Activated T-cell treated with anti-CD3 and anti-CD28 coated beads, Interleukin-2, amount 50 U/mL, for 48 hours (primary cell): ENCODE results near the gene SRRM5.
A peak's percentile ranks its signal among the peaks of the same experiment; 100 is the strongest.
"Not testable (repeated sequence)": the region's sequence is repeated elsewhere in the genome, so short reads cannot be mapped to it uniquely, and the experiment has no call there.

Experiments used
- DNase-seq, 2 experiments: peaks; one replicate each; pipeline ENCODE4 v3.0.0-alpha.2; 2020

The SRRM5 gene

DNA sequence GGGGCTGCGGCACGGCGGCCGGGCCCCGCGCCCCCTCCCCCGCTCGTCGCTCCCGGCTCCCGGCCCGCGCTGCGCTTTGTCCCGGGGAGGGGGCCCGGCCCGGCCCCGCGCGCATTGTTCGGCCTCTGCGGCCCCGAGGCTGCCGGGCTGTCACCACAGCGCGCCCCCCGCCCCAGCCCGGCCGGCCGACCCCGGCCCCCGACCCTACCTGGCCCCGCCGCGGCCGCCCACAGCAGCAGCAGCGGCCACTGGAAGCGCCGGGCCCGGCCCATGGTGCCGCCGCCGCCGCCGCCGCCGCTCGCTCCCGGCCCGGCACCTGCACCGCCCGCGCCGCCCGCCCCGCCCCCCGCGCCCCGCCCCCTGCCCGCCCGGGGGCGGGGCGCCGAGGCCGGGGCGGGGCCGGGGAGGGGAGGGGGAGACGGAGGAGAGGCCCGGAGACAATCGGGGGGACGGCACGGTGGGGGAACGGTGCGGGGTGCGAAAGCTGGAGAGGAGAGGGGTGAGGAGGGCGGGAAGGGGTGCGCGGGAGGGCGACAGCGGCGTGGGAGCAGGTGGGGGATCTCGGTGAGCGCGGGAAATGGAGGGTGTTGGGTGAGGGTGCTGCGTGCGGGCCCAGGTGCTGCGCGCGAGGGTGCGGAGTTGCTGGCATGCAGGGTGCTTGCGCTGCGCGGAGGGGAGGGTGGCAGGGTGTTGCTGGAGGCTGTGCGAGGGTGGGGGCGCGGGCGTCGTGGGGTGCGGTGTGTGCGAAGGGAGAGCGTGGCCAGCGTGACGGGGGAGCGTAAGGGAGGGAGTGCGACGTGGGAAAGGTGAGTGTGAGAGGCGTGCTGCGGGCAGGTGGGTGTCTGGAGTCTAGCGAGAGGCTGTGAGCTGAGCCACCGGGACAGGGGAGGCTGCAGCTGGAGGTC is 27.9 kb downstream of the SRRM5 start, which contains the start of gene CADM4:
TSS of gene CADM4 (minus strand) at position 332 of the 905 bp plus-strand sequence. CDS start at position 272, 60 bp downstream.
- peak; percentile 54 to 56 for DNase-seq

DNA sequence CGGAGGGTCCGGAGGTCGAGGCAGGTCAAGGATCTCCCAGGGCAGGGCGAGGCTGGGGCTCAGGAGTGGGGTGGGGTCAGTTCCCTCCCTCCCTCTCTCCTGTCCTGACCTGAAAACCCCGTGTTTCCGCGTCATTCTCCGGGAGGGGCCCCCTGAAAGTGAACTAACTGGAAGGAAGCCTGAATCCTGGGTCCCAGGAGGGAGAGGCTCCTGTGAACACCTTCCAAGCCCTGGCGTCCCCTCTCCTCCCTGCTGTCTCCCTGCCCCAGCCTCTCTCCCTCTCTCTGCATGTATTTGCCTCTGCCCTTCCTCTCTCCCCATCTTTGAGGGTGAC is 28.5 kb downstream of the SRRM5 start:
- DNase-seq, result no peak

DNA sequence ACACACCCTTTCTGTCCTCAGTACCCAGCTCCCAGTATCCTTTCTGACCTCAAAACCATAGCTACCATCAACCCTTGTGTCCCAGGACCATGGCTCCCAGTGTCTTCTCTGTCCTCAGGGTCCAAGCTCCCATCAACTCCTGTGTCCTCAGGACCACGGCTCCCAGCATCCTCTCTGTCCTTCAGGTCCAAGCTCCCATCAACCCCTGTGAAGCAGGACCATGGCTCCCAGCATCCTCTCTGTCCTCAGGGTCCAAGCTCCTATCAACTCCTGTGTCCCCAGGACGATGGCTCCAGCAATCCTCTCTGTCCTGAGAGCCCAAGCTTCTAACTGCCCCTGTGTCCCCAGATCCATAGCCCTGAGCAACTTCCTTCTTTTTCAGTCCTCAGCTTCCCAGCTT is 29.4 kb downstream of the SRRM5 start:
- DNase-seq, result no peak

DNA sequence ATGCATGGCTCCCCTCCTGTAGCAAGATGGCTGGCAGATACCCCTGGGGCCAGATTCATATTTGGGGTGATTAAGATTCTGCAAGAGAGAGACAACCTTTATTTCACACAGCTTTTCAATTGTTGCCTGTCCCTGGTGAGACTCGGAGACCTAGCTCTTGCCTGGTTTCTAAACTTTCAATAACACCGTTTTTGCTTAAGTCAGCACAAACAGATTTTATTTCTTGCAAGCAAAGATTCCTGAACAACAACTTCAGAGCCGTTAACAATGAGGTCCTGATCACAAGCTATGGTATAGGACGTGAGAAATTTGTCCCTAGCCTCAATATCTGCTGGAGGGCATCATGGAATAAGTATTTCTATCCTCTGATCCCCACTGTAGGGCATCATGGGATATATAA is 30.6 kb downstream of the SRRM5 start:
- no peak for DNase-seq

DNA sequence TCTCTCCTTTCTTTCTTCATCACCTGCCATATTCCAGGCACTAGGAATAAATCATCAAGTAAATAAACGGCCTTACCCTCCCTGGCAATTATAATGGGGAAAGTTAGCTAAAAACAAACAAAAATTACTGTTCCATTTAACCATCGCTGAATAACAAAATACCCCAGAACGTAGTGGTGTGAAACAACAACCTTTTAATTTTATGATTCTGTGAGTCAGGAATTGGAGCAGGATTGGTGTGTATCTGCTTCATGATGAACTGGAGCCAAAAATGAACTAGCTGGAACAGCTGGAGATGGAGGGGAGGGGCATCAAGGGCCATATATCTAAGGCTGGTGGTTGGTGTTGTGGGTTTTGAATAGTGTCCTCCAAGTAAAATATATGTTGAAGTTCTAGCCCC is 31.4 kb downstream of the SRRM5 start:
- DNase-seq, result no peak

DNA sequence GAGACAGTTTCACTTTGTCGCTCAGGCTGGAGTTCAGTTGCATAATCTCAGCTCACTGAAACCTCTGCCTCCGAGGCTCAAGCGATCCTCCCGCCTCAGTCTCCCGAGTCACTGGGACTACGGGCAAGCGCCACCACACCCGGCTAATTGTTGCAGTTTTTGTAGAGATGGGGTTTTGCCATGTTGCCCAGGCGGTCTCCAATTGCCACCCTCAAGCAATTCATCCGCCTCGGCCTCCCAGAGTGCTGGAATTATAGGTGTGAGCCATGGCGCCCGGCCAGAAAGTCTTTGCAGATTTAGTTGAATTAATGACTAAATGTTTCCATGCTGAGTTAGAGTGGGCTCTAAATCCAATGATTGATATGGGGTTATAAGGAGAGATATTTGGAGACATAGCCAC is 32.3 kb downstream of the SRRM5 start:
- DNase-seq, result no peak

DNA sequence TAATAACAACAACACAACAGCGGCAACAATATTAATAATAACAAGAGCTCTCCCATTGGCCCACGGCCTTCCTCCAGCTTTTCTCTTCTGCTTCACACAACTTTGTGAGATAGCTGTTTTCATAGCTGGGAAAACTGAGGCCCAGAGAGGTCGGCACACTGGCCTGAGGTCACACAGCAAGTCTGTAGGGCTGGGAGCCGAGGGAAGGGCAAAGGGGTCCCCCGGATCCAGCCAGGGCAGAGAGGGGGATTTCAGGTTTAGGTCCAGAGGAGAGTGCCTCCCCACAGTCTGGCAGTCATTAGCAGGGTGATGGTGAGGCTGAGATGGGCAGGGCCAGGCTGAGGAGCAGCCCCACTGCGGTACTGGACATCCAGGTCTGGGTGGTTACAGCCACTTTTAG is 36.7 kb downstream of the SRRM5 start:
- DNase-seq, result no peak

DNA sequence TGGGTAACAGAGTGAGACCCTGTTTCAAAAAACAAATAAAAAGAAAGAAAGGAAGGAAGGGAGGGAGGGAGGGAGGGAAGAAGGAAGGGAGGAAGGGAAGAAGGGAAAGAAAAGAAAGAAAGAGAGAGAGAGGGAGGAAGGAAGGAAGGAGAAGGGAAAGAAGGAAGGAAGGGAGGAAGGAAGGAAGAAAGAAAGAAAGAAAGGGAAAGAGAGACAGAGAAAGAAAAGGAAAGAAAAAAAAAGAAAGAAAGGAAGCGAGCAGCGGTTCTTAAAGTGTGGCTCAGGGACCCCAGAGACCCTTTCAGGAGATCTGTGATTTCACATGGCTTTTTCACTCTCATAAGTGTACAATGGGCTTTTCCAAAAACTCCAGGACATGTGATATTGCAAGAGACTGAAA is 37.6 kb downstream of the SRRM5 start:
- no peak for DNase-seq

DNA sequence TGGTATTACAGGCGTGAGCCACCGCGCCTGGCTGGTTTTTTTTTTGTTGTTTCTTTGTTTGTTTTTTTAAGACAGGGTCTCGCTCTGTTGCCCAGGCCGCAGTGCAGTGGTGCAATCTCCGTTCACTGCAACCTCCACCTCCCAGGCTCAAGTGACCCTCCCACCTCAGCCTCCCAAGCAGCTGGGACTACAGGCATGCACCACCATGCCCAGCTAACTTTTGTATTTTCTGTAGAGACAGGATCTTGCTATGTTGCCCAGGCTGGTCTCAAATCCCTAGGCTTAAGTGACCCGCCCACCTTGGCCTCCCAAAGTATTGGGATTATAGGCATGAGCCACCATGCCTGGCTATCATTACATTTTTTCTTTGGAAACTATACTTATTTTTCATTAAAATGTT is 38.4 kb downstream of the SRRM5 start:
- not testable (repeated sequence) for DNase-seq

DNA sequence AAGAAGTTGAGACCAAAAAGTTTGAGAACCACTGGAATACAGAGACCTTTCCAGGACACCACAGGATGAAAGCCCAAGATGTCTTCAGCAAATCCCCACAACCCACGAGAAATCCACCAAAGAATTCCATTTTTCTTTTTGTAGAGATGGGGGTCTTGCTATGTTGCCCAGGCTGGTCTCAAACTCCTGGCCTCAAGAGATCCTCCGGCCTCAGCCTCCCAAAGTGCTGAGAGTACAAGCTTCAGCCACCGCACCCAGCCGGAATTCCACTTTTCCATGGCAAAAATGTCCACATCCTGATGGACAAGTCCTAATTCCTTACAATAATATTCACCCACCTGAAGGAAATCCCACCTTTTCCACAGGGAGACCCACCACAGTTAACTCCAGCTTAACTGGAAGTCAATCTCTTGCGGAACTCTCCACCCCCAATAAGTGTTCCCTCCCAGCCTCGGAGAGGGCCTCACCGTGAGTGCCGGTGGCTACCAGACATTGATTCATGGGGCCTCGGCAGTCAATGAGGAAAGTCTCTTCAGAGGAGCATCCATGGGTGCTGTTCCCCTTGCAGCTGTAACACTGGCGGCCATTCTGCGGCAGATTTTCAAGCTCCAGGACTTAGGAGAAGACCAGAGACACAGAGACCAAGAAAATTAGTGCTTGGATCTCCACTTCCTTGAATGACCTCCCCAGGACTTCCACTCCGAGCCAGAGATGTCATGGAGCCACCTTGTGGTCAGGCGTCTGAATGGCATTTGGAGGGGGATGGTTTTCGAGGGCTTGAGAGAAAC is 40.1 kb downstream of the SRRM5 start:
- DNase-seq, result peak; percentile 65 to 68

DNA sequence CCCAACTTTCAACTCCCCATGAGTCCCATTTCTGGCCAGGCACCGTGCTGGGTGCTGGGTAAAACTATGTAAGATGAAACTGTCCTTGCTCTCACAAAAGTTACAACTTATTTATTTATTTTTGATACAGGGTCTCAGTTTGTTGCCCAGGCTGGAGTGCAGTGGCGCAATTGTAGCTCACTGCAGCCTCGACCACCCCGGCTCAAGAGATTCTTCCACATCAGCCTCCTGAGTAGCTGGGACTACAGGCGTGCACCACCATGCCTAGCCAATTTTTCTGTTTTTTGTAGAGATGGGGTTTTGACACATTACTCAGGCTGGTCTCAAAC is 40.6 kb downstream of the SRRM5 start:
- DNase-seq, result no peak

DNA sequence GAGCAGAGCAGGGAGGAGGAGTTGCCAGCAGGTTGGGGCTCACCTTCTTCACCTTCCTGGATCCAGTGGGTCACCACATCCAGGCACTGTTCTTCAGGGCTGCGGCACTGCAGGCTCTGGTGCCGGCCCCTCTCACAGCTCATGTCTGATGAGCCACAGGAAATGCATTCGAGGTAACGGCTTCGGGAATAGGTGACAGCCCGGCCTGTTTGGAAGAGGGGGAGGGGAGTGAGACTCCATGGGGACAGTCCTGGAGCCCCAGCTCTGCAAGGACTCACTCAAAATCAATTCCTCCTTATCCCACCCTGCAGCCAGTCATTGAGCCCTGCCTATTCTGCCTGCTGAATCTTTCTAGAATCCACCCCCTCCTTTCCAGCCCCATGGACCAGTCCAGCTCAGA is 44.5 kb downstream of the SRRM5 start:
- DNase-seq, result no peak

DNA sequence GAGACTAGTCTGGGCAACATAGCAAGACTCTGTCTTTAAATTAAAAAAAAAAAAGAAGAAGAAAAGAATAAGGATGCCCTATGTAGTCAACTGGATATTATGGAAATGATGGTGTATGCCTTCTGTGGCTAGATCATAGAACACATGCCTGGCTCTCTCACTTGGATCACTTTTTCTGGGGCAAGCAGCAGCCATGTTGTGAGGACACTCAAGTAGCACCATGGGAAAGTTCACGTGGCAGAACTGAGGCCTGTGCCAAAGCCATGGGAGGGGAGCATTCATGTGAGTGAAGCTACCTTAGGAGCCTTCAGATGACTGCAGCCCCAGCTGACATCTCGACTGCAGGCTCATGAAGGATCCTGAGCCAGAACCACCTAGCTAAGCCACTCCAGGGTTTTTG is 46.1 kb downstream of the SRRM5 start:
- no peak for DNase-seq

DNA sequence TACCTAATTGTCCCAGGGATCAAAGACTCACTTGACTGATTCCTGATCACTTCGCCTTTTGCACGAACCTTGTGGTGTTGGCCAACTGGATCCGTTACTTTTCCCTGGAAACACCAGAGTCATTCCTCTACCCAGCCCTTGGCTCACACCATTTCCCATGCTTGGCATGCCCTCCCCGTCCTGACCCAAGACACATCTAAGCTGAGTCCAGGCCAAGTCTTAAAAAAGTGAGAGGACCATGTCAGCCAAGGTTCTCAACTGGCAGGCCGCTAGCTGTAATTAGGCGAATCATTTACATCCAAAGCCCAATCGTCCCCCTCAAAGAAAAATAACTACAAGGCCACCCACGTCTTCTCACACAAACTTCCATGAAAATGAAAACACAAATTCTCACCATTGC is 46.6 kb downstream of the SRRM5 start:
- no peak for DNase-seq

DNA sequence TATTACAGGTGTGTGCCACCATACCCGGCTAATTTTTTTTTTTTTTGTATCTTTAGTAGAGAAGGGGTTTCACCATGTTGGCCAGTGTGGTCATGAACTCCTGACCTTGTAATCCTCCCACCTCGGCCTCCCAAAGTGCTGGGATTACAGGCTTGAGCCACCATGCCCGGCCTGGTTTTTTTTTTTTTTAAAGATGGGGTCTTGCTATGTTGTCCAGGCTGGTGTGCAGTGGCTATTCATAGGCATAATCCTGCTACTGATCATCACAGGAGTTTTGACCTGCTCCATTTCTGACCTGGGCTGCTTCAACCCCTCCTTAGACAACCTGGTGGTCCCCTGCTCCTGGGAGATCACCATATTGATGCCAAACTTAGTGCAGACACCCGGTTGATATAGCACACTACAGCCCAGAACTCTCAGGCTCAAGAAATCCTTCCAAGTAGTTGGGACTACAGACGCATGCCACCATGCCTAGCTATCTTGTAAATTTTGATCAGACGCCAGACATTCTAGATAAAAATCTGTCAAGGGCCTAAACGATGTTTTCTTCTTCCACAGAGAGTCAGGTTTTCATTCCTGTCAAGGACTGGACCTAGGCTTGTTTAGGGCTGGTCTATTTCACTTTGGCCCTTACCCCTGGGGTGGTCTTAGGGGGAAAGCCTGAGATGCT is 48.5 kb downstream of the SRRM5 start:
- DNase-seq, result no peak

DNA sequence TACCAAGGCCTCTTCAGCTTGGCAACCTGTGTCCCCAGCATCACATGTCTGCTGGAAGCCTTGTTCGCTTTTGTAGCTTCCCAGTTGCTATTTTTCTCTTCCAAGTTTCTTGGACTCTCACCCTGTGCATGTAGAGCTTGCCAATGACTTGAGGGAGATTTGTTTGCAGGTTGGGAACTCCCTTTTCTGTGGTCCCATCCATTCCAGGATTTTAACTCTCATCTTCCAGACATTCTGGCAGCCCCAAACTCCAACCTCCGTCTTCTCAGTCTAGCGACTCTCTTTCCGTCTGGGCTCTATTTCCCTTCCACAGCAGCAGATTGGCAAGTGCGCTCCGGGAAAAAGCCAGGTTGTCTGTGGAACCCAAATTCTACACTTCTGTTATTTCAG is 49.1 kb downstream of the SRRM5 start:
- no peak for DNase-seq

DNA sequence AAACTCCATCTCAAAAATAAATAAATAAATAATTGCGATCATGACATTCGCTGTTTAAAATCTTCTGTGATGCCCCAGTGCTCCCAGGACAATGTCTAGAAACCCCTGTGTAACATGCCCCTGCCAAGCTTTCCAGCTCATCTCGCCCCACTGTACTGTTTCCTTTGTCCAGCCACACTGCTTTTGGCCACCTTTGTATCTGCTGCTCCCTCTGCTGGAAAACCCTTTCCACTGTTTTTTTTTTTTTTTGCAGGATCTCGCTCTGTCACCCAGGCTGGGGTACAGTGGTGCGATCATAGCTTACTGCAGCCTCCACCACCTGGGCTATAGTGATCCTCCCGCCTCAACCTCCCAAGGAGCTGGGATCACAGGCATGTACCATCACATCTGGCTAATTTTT is 50.6 kb downstream of the SRRM5 start:
- no peak for DNase-seq

DNA sequence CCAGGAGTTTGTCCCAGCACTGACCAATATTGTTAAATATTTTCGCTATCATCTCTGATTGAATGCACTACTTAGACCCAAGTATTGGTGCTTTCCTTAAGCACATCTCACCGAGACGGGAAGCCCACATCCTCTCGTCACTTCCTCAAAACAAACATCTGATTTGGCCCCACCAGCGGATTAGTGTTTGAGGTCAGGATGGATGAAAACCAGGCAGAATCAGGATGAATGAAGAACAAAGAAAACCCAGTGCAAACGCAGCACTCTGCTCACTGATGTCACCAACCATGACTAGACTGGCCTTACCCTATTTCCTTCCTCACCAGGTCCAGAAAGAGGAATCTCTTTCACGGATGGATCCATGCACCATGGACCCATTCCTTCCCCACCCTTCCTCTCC is 52.1 kb downstream of the SRRM5 start:
- peak in 1 of 2 experiments; percentile 23 for DNase-seq
